ENCODE data around the gene LRRC3.

GRCh38 chr21:44498280-44499210 is 43.2 kb downstream of the LRRC3 start:
- no peak for TF ChIP-seq CTCF (IDR thresholded peaks at IDR 0.05; ENCODE audit: low read length)
- no peak for TF ChIP-seq EZH2 (optimal IDR thresholded peaks at IDR 0.05; ENCODE audit: low read depth, low read length)
- no peak for TF ChIP-seq EZH2phosphoT487 (IDR thresholded peaks at IDR 0.05; ENCODE audit: low read length)

Data from MM.1S (cell line).